GM18505 (cell line): ENCODE data around the gene SMG6.

ENCODE experiments used
- ATAC-seq: cut with Tn5 transposase; IDR thresholded peaks from one replicate; pipeline ENCODE4 v1.9.1; 2021; ENCODE audit not compliant: unreplicated experiment
- POLR2A ChIP-seq: IDR thresholded peaks from 4 replicates; pipeline ENCODE4 v1.6.1; 2011; ENCODE audit warnings: borderline replicate concordance; ENCODE audit not compliant: insufficient read depth, insufficient read length; ENCODE audit errors: extremely low read depth

Gene SMG6

DNA sequence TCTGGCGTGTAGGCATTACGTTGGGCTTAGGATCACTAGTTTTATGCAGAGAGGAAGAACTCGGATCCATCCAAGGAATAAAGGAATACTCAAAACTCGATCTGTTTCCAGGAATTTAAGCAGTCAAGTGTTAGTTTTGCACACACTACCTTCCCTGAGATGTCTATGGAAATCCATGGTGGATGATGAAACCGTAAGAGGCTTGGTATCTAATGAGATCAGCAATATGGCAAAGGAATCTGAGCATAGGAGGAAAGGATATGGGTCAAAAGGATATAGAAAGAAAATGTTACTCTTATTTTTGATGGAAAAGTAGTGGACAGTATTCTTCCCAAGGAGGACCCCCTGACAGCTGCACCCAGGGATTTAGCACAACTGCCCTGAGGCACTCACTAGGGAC is 59.6 kb downstream of the SMG6 start:
- no peak for TF ChIP-seq POLR2A
- no peak for ATAC-seq

DNA sequence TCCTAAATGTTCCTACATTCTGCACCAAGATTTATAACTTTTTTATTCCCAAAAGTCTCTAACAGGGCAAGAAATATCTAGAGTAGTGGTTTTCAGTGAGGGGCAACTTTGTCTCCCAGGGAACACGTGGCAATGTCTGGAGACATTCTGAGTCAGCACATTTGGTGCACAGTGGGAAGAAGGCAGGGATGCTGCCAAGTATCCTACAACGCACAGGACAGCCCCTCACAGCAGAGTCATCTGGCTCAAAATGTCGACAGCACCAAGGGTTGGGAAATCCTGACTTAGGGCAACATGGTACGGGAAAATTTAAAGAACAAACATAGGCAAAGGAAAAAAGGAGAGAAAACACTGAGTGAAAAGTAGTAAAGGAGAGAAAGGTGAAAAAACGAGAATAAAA is 61.8 kb downstream of the SMG6 start:
- TF ChIP-seq POLR2A = no peak
- ATAC-seq = no peak

DNA sequence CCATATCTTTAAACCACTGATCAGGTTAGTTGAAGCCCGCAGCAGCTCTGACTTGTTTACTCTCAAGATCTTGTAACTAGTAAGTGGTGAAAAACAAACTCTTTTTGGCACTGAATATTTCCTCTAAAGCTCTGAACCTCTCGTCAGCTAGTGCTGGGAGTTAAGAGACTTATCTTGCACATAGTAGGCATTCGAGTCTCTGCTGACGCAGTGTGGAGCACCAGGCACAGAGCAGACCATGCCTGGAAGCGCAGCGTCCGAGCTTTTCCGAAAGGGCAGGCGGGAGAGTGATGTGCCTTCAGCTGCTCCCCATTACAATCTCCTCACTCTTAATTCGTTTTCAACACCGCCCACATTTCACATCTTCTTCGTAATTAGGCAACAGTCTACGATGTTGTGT is 63.0 kb downstream of the SMG6 start:
- no peak for ATAC-seq
- no peak for TF ChIP-seq POLR2A

DNA sequence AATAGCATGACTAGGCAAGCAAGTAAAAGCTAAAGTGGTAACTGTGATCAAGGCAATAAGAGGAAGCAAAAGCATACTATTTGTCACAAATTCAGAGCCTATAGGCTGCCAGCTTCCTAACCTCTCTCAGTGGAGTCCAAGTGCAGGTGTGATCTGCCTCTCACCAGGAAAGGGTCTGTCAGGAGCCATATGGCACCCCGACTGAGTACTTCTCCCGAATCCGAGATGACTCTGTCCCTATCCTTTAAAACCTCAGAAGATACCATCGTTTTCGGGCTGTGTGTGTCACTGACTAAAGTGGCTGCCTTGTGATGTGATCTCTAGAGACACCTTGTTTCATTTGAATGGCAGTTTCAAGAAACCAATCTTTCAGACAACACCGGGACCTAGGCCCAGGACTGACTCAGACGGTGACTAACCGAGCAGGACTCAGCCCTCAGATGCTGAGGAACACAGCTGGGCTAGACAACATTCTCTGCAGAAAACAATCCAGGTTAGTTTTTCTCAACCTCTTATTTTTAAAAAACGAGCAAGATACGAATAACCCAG is 63.6 kb downstream of the SMG6 start:
- peak; percentile 73 for TF ChIP-seq POLR2A

DNA sequence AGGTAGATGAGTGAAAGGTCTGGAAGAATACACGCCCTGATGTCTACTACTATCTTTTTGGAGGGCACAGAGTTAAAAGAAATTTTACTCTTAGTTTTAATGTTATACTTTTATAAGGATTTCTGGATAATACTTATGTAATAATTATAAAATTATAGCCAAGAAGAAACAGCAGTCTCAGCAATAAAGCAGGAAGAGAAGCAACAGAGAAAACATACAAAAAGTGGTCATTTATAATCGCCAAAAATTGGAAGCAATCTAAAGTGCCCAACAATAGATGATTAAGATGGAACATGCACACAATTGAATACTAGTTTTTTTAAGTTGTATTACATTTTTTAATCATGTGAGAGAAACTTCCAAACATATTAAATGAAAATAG is 64.4 kb downstream of the SMG6 start:
- no peak for ATAC-seq
- no peak for TF ChIP-seq POLR2A

More for the DNA sequence above, 63.6 kb downstream of the SMG6 start:
- ATAC-seq = peak; percentile 45

DNA sequence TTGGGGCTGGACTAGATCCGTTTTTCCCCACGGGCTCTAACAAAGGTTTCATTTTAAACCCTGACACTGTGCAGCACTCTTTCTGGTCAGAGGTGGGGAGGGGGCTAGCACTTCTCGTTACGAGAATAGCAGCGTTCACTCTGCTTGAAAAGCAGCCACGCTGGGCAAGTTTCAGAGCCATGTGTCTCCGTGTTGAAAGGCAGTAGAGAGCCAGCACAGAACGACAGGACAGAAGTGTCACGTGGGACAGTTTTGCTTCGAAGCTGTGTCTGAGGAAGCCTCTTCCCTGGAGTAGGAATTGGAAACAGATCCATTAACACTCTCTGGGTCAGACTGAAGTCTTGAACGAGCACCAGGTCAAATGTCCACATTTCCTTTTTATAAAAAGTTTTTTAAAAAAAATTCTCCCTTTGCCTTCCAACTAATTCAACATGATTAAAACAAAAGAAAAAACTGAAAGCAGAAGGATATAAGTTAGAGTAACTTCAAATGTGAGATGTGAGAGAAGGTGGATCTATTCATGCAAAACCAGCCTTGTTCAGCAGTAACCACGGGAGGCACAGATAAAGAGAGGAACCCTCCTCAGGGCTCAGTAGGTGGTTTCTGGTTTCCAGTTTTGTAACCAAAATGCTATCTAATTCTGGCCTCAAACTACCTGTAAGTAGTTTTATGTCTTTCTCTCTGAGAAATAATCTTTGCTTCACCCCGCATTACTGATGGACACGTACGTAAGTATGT is 65.0 kb downstream of the SMG6 start:
- ATAC-seq = no peak
- TF ChIP-seq POLR2A = peak; percentile 11

DNA sequence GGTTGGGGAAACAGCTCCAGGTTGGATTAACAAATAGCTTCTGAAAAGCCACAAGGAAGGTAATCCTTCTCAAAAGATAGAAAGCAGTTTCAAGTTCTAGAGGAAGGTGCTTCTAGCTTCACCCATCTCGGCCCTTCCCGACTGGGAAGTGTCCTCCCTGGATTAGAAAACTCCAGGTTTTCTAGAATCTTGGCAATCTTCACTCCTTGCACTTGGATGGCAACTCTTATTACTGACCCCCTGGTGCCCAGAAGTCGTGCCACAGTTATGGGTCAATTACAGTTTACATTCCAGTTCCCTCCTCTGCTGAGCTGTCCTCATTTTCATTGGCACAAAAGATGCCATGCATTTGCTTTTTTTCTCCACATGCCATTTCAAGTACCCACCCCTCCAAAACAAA is 65.6 kb downstream of the SMG6 start:
- TF ChIP-seq POLR2A = no peak

DNA sequence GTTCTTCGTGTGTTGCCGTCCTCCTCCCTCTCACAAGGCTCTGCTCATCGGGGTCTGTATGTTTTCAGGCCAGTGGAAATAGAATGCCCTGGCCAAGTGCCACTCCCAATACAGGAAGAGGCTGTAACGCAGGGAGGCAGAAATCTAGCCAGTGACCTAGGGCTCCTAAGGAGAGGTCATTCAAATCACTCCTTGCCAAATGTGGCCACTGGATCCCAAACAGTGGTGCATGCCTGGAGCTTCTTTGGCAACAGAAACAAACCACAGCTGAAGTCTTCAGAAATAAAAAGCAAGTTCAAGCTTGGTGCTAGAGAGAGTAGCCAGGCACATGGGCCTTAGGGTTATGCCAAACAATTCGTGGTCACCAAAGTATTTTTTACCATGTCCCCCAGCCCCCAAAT is 66.1 kb downstream of the SMG6 start:
- TF ChIP-seq POLR2A = no peak
- ATAC-seq = no peak

More for the DNA sequence above, 65.6 kb downstream of the SMG6 start:
- ATAC-seq = no peak

DNA sequence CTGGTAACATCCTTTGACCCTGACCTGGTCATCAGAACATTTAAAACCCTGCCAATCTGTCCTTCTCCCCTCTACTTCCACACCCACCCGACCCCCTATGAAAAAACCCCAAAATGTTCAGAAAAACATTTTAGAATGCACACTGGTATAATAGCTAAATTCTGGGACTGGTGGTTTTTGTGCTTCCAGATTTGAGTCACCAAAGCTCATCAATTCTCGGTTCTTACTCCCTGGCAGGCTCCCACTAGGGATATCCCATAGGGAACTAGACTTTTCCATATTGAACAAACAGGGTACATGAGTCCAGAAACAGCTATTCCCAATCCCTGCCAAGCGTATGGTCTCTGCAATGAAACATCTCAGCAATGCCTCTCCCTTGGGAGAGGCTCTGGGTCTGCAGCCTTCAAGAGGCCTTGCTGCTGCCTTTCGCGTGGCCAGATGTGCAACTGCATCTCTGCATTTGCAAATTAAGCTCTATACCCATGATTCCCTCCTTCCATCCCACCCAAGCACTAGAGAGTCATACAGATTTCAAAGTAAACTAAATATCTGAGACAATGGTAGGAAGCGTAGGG is 67.7 kb downstream of the SMG6 start:
- no peak for TF ChIP-seq POLR2A
- no peak for ATAC-seq

DNA sequence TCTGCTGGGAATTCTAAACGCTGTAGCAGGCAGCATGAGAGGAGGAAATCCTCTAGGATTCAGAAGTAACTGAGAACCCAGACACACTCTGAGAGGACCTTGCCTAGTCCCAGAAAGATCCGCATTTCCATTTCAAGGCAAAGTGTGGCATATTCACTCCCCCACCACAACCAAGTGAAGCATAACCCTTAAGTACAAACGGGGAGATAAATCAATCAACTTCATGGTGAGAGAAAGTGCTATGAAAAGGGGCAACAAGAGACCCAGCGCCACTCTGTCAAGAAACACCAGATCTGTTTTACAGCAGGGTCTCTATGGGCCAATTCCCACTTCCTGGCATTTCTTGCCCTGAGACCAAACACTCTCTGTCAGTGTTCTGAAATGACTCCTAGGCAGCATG is 68.3 kb downstream of the SMG6 start:
- no peak for TF ChIP-seq POLR2A
- no peak for ATAC-seq

DNA sequence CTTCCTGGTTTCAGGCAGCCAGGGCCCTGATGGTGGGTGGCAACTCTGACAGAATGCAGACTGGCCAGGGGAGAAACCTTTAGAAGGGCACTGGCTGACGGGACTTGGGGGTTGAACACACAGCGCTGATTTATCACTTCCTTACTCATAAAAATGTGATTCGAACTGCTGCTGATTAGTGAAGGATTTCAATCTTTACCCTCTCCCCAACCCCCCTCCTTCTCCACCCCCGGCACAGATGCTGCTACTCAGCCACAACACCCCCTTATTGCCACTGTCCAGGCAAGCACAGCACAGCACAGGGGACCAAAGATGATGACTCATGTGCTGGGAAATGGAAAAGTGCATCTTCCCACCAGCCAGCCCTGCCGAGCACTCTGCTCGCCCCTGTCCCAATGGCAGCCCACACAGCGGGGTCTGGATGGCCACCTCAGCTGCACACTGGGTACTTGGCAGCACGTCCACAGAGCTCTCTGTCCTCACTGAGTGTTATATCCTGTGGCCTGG is 70.1 kb downstream of the SMG6 start:
- no peak for ATAC-seq
- no peak for TF ChIP-seq POLR2A

DNA sequence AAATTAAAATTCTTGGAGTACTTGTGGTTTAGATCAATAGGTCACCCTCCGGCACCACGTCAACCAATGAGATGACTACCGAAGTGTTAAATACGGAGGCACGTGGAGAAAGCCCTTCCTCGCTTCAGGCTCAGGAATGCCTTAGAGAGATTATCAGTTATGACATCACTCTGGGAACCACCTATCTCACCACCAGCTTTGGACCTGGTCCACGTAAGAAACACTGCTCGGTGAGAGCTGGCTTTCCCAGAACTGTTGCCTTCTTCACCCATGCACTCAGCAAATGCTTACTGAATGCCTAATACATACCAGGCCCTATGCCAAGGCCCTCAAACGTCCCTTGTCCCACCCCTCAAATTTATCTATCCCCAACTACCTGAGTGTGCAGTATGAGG is 71.3 kb downstream of the SMG6 start:
- ATAC-seq = no peak
- TF ChIP-seq POLR2A = no peak

DNA sequence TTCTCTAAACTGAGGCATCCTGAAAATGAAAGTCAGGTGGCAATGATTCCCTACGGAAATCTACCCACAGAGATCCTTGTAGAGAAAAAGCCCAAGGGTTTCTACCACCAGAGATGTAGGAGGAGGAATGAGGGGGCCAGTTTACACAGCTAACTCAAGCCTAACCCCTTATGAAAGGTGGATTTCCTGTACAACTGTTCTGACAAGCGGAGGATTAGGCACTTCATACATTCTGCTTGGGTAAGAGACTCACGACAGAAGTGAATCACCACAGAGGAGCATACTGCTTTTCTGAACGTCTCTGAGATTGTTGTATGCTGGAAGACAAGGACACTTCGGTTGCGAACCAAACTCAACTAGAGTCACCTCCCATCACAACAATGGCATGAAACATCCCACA is 72.7 kb downstream of the SMG6 start:
- ATAC-seq = no peak
- no peak for TF ChIP-seq POLR2A
